HUES48 (cell line): ENCODE data around the gene BRICD5.

ENCODE experiments used
- H3K27ac ChIP-seq: one replicate; pipeline ENCODE4 v1.7.0; 2013; ENCODE audit warnings: low read depth, low read length, inconsistent platforms
- H3K27me3 ChIP-seq: 2 replicates; pipeline ENCODE4 v1.6.1; 2013; ENCODE audit warnings: mild to moderate bottlenecking, low read length; ENCODE audit not compliant: control insufficient read depth, insufficient read depth
- H3K36me3 ChIP-seq: 2 replicates; pipeline ENCODE4 v1.6.1; 2013; ENCODE audit warnings: low read length; ENCODE audit not compliant: control insufficient read depth, insufficient read depth
- H3K4me1 ChIP-seq: 2 replicates; pipeline ENCODE4 v1.6.1; 2013; ENCODE audit warnings: mild to moderate bottlenecking, low read length; ENCODE audit not compliant: control insufficient read depth, insufficient read depth
- H3K4me3 ChIP-seq: 2 replicates; pipeline ENCODE4 v1.5.1; 2013; ENCODE audit warnings: mild to moderate bottlenecking, low read depth, low read length
- H3K9ac ChIP-seq: 2 replicates; pipeline ENCODE4 v1.6.1; 2013; ENCODE audit warnings: mild to moderate bottlenecking, low read depth, low read length, moderate library complexity
- H3K9me3 ChIP-seq: 2 replicates; pipeline ENCODE4 v1.6.1; 2013; ENCODE audit warnings: low read length; ENCODE audit not compliant: control insufficient read depth, insufficient read depth

The BRICD5 gene

GRCh38 chr16:2195322-2196161 lies 15.1 kb downstream of the BRICD5 start:
- peaks cover 41% of the 10 kb centered on the region for H3K27me3 ChIP-seq
- H3K27ac ChIP-seq: no peak overlapping the region
- no peaks in the 10 kb centered on the region for H3K36me3 ChIP-seq
- no peak overlapping the region for H3K9ac ChIP-seq
- H3K4me1 ChIP-seq: no peaks in the 10 kb centered on the region
- H3K9me3 ChIP-seq: no peaks in the 10 kb centered on the region
- peak overlapping the region; percentile 57 for H3K4me3 ChIP-seq

- H3K27ac ChIP-seq: no peak overlapping the region
These were observed 15.8 kb downstream of the BRICD5 start for GRCh38 chr16:2194852-2195321.

GRCh38 chr16:2194166-2194834 lies 16.4 kb downstream of the BRICD5 start:
- Histone ChIP-seq H3K4me1 (no peaks in the 10 kb centered on the region), H3K9ac (no peak overlapping the region), H3K27ac (no peak overlapping the region), H3K36me3 (no peaks in the 10 kb centered on the region), H3K9me3 (no peaks in the 10 kb centered on the region), H3K27me3 (peaks cover 36% of the 10 kb centered on the region), H3K4me3 (no peak overlapping the region)

More at GRCh38 chr16:2194852-2195321, 15.8 kb downstream of the BRICD5 start:
- Histone ChIP-seq H3K9me3 (no peaks in the 10 kb centered on the region), H3K27me3 (peaks cover 38% of the 10 kb centered on the region), H3K36me3 (no peaks in the 10 kb centered on the region), H3K4me3 (peak overlapping the region; percentile 57), H3K9ac (no peak overlapping the region), H3K4me1 (no peaks in the 10 kb centered on the region)

GRCh38 chr16:2191446-2191706 lies 19.3 kb downstream of the BRICD5 start:
- H3K27ac ChIP-seq: no peak overlapping the region
- no peaks in the 10 kb centered on the region for H3K4me1 ChIP-seq
- H3K9me3 ChIP-seq: no peaks in the 10 kb centered on the region
- H3K9ac ChIP-seq: no peak overlapping the region
- H3K4me3 ChIP-seq: no peak overlapping the region
- no peaks in the 10 kb centered on the region for H3K36me3 ChIP-seq
- peaks cover 10% of the 10 kb centered on the region; the same call in 1 of the 2 replicates for H3K27me3 ChIP-seq

- Histone ChIP-seq H3K9ac (no peak overlapping the region), H3K27ac (no peak overlapping the region), H3K27me3 (peaks cover 9% of the 10 kb centered on the region; the same call in 1 of the 2 replicates), H3K4me1 (no peaks in the 10 kb centered on the region), H3K9me3 (no peaks in the 10 kb centered on the region), H3K4me3 (no peak overlapping the region), H3K36me3 (no peaks in the 10 kb centered on the region)
These were observed 19.8 kb downstream of the BRICD5 start for GRCh38 chr16:2190659-2191445.

- no peak overlapping the region for H3K9ac ChIP-seq
- H3K4me3 ChIP-seq: no peak overlapping the region
- H3K36me3 ChIP-seq: no peaks in the 10 kb centered on the region
- no peaks in the 10 kb centered on the region for H3K4me1 ChIP-seq
- H3K9me3 ChIP-seq: no peaks in the 10 kb centered on the region
- peaks cover 2% of the 10 kb centered on the region; the same call in 1 of the 2 replicates for H3K27me3 ChIP-seq
- H3K27ac ChIP-seq: no peak overlapping the region
These were observed 20.5 kb downstream of the BRICD5 start for GRCh38 chr16:2190002-2190658.

GRCh38 chr16:2189252-2189893 lies 21.3 kb downstream of the BRICD5 start:
- H3K9ac ChIP-seq: no peak overlapping the region
- H3K36me3 ChIP-seq: no peaks in the 10 kb centered on the region
- no peaks in the 10 kb centered on the region for H3K9me3 ChIP-seq
- H3K27me3 ChIP-seq: no peaks in the 10 kb centered on the region
- no peak overlapping the region for H3K27ac ChIP-seq
- no peaks in the 10 kb centered on the region for H3K4me1 ChIP-seq
- H3K4me3 ChIP-seq: no peak overlapping the region

- Histone ChIP-seq H3K27me3 (no peaks in the 10 kb centered on the region), H3K36me3 (no peaks in the 10 kb centered on the region), H3K9ac (no peak overlapping the region), H3K27ac (no peak overlapping the region), H3K4me1 (no peaks in the 10 kb centered on the region), H3K4me3 (no peak overlapping the region), H3K9me3 (no peaks in the 10 kb centered on the region)
These were observed 22.3 kb downstream of the BRICD5 start for GRCh38 chr16:2188395-2188794.

GRCh38 chr16:2187212-2187611 lies 23.5 kb downstream of the BRICD5 start:
- Histone ChIP-seq H3K9ac (no peak overlapping the region), H3K27me3 (no peaks in the 10 kb centered on the region), H3K27ac (no peak overlapping the region), H3K36me3 (no peaks in the 10 kb centered on the region), H3K9me3 (no peaks in the 10 kb centered on the region), H3K4me3 (no peak overlapping the region), H3K4me1 (no peaks in the 10 kb centered on the region)

- Histone ChIP-seq H3K27me3 (no peaks in the 10 kb centered on the region), H3K4me1 (no peaks in the 10 kb centered on the region), H3K9me3 (no peaks in the 10 kb centered on the region), H3K27ac (no peak overlapping the region), H3K36me3 (no peaks in the 10 kb centered on the region), H3K4me3 (no peak overlapping the region), H3K9ac (no peak overlapping the region)
These were observed 24.2 kb downstream of the BRICD5 start for GRCh38 chr16:2186505-2186904.
